ENCODE data around the gene ABHD5.
"Not testable (repeated sequence)": the region's sequence is repeated elsewhere in the genome, so short reads cannot be mapped to it uniquely, and the experiment has no call there.

Gene ABHD5

GRCh38 chr3:43690400-43691119 lies at the start of gene ABHD5:
ABHD5 (plus strand) TSS chr3:43690938; CDS start chr3:43690993, 55 bp downstream.
- peak; percentile 67 to 92 for DNase-seq

- DNase-seq, result no peak
These were observed 49.2 kb upstream of the ABHD5 start for GRCh38 chr3:43641306-43642114.

GRCh38 chr3:43644443-43644842 lies 46.3 kb upstream of the ABHD5 start:
- DNase-seq, result no peak

GRCh38 chr3:43647331-43648166 lies 43.2 kb upstream of the ABHD5 start:
- no peak for DNase-seq

- no peak for DNase-seq
These were observed 41.8 kb upstream of the ABHD5 start for GRCh38 chr3:43648957-43649356.

DNA sequence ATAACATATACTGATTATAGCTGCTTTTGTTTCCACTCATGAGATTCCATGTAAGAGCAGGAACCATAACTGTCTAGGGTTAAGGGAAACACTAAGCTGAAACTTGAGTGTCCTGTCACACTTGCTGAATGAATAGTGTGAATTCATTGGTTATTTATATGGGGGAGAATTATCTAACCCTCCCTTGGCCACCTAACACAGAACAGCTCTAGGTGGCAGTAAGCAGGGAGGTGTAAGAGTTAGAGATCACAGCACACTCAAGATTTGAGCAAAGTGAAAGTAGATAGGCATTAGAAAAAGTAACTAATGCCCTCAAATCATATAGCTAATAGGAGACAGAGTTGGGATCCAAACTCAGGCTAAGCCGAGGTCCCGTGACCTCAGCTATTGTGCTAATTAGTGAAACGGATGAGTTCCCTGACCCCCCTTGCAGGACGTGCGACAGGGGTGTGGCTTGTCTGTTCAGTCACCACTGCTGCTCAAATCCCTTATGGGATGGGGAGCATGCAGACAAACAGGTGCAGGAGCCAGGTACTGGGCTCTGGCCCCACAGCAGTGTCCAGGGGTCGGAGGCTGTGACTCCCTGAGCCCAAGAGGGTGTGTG lies 41.3 kb upstream of the ABHD5 start:
- DNase-seq, result no peak

- DNase-seq, result no peak
These were observed 40.4 kb upstream of the ABHD5 start for GRCh38 chr3:43650345-43650744.

DNA sequence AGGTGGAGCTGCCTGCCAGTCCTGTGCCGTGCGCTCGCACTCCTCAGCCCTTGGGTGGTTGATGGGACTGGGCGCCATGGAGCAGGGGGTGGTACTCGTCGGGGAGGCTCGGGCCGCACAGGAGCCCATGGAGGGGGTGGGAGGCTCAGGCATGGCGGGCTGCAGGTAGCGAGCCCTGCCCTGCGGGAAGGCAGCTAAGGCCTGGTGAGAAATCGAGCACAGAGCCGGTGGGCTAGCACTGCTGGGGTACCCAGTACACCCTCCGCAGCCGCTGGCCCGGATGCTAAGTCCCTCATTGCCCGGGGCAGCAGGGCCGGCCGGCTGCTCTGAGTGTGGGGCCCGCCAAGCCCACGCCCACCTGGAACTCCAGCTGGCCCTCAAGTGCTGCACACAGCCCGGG lies 34.3 kb upstream of the ABHD5 start:
- DNase-seq, result not testable (repeated sequence)

- no peak for DNase-seq
These were observed 31.4 kb upstream of the ABHD5 start for GRCh38 chr3:43659250-43659880.

GRCh38 chr3:43661376-43661775 lies 29.4 kb upstream of the ABHD5 start:
- not testable (repeated sequence) for DNase-seq

- DNase-seq, result not testable (repeated sequence)
These were observed 25.7 kb upstream of the ABHD5 start for GRCh38 chr3:43665011-43665410.

DNA sequence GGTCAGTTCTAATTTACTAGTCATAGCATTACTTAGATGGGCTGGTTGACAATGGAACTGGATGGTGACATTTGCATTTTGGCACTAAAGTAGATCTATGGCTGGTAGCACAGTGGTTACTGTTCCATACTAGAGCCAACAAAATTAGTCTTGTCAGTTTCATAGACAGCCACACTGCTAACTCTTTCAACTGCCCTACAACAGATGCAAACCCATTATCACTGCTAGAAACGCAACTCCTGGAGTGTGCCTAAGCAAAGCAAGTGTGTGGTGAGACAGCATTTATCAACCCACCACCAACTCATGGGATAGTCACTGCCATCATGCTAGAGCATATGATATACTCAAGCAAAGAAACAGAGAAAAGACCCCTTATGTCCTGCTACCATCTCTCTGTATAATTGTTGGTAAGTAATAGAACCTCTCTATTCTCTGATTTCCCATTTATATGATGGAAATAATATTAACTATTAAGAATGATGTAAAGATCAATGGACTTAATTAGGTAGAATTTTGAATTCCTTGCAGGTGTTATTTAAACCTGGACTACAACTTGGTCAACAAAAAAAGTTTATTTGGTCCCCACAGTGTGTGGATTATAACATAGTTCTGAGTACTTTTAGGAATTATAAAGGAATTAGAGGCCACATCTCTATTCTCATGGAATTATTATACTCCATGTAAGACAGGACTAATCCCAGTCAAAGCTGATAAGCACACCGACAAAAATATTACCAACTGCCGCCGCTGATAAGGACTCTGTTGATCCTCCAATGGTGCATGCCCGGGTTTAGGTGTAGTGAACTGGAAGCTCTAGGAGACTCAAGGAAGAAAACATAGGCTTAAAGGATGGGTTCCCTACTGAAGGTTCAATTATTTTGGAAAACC lies 19.9 kb upstream of the ABHD5 start:
- no peak for DNase-seq

- DNase-seq, result no peak
These were observed 16.2 kb upstream of the ABHD5 start for GRCh38 chr3:43674345-43675085.

DNA sequence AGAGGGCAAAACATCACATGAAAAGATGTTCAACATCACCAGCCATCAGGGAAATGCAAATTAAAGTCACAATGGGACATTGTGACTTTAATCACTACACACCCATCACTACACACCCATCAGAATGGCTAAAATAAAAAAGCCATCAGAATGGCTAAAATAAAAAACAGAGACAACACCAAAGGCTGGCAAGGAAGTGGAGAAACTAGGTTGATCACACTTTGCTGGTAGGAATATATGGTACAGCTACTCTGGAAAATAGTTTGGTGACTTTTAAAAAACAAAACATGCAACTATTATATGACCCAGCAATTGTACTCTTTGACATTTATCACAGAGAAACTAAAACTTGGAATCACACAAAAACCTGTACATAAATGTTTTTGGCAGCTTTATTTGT lies 15.1 kb upstream of the ABHD5 start:
- no peak for DNase-seq

GRCh38 chr3:43676441-43676840 lies 14.3 kb upstream of the ABHD5 start:
- no peak for DNase-seq

- DNase-seq, result not testable (repeated sequence)
These were observed 12.4 kb upstream of the ABHD5 start for GRCh38 chr3:43678375-43678774.

GRCh38 chr3:43678887-43679449 lies 11.8 kb upstream of the ABHD5 start:
- DNase-seq, result not testable (repeated sequence)

DNA sequence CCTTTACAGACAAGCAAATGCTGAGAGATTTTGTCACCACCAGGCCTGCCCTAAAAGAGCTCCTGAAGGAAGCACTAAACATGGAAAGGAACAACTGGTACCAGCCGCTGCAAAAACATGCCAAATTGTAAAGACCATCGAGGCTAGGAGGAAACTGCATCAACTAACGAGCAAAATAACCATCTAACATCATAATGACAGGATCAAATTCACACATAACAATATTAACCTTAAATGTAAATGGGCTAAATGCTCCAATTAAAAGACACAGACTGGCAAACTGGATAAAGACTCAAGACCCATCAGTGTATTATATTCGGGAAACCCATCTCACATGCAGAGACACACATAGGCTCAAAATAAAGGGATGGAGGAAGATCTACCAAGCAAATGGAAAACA lies 9.9 kb upstream of the ABHD5 start:
- not testable (repeated sequence) for DNase-seq

GRCh38 chr3:43684944-43685343 lies 5.8 kb upstream of the ABHD5 start:
- no peak for DNase-seq

- DNase-seq, result no peak
These were observed 4.8 kb upstream of the ABHD5 start for GRCh38 chr3:43685921-43686320.

All from NCI-H446 (cell line).